Stimulated activated CD4-positive, alpha-beta T cell treated with anti-CD3 and anti-CD28 coated beads, Interleukin-1b, Interleukin-23, amount 100 ng/mL, for 1 hour (primary cell): ENCODE results near the gene WFIKKN1.
"Not testable (repeated sequence)": the region's sequence is repeated elsewhere in the genome, so short reads cannot be mapped to it uniquely, and the experiment has no call there.

Source experiments
- DNase-seq, 2 donors: peaks; one replicate each; pipeline ENCODE4 v3.0.0-alpha.2; 2020; ENCODE audit warnings: low read depth in 2 of 2

The WFIKKN1 gene

DNA sequence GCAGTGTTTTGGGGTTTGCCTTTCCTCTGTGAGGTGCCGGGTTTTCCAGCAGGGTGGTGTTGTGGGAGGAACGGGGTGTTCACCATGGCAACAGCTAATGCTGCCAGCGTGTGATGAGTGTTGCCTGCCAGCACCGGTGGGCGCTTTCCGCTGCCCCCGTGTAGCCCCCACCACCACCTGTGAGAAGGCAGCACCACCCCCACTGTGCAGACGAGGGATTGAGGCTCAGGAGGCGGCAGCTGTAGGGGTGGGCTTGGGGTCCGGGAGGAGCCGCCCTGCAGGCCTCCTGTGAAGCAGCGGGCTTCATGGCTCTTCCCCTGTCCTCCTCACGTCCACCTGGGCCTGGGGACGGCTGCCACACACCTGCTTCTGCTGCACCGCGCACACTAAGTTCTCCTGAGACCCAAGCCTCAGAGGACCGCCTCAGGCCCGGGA is 35.7 kb upstream of the WFIKKN1 start:
- no peak for DNase-seq

DNA sequence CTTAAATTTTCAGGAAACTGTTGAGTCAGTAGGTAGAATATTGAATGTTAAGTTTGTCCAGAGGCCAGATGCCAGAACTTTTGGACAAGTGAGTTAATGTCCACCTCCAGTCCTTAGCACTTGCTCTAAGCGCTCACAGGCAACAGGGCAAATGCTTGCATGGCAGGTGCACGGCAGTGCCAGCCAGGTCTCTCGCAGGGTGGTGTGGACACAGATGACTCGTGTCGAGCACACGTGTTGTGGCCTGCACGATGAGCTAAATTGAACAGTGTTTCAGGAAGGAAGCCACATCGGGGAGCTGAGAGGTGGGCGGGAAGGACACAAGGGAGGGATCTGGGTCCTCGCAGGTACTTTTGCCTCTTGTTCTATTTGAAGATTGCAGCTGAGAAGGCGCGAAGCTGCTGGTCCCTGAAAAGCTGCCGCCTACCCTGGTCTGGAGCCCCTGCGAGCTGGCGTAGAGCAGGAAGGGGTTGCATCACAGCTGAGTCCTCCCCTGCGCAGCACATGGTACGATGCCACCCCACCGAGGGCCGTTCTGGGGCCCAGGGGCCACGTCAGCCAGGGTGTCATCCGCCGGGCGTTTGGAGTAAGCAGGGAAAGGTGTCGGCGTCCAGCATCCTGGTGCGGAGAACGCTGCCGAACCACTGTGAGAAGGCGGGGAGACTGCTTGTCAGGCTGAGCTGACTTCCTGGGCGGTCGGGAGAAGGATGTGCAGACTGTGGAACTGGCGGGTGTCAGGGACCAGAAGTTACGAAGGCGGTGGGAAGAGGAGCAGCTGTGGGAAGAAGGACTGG is 34.6 kb upstream of the WFIKKN1 start:
- no peak for DNase-seq

DNA sequence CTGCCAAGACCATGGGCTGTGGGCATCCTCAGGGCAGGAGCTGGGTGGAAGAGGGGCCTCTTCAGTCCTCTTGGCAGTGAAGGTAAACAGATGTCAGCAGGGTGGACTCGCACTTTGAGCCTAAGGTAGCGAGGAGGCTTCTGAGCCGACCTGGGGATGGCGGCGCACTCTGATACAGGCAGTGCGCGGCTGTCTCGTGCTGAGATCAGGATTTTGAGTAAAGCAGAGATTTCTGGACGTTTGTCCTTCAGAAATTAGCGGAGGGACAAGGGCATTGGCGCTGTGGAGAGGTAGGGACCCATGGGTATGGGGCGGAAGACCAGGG is 34.1 kb upstream of the WFIKKN1 start:
- no peak for DNase-seq

DNA sequence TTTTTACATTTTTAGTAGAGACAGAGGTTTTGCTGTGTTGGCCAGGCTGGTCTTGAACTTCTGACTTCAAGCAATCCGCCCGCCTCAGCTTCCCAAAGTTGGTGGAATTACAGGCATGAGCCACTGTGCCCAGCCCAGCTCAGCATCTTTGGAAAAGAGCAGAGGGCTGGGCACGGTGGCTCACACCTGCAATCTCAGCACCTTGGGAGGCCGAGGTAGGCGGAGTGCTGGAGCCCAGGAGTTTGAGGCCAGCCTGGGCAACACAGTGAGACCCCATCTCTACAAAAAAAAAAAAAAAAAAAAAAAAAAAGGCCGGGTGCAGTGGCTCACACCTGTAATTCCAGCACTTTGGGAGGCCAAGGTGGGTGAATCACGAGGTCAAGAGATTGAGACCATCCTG is 33.1 kb upstream of the WFIKKN1 start:
- not testable (repeated sequence) for DNase-seq

DNA sequence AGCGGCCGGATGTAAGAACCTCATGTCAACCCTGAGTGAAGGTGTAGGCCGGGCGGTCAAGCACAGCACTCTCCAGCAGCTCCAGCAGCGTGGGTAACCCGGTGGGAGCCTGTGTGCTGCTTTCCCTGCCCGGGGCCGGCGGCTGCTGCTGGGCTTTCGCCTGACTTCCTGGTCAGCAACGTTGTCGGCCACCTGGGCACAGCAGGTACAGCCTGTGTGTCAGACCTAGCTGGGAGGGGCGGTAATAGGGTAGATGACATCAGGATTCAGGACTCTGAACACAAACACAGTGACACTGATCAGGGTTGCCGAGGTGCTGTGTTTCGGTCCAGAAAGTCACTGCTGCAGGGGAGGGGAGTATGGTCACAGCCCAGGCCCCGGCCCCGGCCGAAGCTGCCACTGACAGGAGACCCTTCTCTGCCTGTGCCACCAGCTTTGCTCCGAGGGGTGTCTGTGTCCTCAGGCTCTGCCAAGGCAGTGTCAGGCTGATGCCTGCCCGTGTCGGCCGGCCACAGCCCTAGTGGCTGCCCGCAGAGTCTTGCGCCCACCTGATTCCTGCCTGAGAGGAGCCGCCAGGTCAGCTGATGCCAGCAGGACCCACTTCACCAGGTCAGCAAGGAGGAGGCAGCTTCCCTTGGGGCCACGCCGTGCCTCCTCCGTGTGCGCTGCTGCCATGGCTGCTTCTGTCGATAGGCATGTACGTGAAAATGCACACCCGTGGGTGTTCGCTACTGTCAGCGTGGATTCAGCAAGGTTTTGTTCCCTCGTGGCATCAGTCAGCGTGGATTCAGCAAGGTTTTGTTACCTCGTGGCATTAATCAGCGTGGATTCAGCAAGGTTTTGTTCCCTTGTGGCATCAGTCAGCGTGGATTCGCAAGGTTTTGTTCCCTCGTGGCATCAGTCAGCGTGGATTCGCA is 31.7 kb upstream of the WFIKKN1 start:
- DNase-seq: no peak

DNA sequence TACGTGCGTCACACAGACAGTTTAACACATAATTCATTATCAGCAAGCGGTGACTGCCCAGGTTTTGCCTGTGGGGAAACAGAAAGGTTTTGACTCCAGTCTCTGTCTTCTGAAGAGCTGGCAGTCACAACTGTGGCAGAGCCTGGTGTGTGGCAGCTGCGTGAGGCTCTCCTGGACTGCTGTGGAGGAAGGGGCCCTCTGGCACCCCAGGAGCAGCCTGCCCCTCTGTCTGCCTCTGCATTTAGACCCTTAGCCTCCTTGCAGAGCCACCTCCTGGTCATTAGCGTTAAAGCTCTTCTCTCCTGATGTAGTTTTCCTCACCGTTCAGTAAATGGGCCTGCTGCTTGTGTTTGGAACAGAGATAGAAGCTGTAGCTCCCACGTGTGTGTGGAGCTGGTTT is 30.0 kb upstream of the WFIKKN1 start:
- DNase-seq: no peak

DNA sequence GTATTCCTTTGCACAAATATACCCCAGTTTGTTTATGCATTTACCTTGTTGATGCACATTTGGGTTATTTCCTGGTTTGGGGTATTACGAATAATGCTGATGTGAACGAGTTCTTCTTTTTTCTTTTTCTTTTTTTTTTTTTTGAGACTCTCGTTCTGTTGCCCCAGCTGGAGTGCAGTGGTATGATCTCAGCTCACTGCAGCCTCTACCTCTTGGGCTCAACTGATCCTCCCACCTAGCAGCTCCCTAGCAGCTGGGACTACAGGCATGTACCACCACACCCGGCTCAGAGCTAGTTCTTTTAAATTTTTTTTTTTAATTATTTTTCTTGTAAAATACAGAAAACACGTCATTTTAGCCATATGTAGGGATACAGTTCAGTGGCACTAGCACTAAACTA is 26.9 kb upstream of the WFIKKN1 start:
- no peak for DNase-seq

DNA sequence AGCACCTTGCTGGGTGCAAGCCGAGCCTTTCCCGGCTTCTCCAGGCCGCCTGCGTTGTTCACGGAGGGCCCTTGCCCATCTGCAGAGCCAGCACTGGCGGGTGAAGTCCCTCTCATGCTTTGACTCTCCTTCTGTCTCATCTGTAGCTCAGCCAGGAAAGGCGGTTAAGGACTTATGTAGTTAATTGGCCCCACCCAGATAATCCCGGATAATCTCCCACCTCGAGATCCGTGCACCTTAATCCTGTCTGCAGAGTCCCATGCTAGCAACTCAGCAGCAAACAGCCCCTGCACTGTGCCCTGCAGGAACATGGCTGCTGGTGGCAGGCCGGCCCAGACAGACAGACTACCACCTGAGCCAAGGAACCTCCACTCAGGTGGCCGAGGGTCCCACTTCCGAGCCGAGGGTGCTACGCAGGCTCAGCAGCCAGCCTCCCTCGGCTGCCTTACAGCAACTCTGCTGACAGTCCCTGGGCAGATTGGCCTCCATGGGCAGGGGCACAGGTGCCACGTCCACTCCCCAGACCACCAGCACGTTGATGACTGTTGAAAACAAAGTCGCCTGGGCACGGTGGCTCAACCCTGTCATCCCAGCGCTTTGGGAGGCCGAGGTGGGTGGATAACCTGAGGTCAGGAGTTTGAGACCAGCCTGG is 24.0 kb upstream of the WFIKKN1 start:
- DNase-seq: no peak

DNA sequence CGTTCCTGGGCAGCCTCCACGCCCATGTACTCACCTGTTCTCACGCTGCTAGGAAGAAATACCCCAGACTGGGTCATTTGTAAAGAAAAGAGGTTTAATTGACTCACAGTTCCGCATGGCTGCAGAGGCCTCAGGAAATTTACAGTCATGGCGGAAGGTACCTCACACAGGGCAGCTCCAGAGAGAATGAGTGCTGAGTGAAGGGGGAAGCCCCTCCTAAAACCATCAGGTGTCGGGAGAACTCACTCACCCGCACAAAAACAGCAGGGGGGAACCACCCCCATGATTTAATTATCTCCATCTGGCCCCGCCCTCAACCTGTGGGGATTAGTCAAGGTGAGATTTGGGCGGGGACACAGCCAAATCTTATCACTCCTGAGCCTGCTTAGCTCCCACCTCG is 22.8 kb upstream of the WFIKKN1 start:
- no peak for DNase-seq

DNA sequence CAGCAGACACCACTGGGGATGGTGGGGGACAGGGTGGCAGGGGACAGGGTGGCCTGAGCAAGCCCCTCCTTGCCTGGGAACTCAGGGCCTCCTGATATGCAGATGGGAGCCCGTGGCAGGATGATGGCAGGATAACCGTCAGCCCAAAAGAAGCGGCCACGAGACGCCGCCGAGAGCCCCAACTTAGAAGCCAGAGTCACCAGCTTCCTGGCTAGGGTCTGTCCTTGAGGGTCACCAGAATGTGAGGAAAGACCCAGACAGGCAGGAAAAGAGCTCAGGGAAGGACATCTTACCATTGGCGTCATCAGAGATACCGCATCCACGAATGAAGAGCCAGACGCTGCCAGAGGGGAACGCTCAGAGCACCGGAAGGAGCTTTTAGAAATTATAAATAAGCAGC is 21.5 kb upstream of the WFIKKN1 start:
- no peak for DNase-seq

DNA sequence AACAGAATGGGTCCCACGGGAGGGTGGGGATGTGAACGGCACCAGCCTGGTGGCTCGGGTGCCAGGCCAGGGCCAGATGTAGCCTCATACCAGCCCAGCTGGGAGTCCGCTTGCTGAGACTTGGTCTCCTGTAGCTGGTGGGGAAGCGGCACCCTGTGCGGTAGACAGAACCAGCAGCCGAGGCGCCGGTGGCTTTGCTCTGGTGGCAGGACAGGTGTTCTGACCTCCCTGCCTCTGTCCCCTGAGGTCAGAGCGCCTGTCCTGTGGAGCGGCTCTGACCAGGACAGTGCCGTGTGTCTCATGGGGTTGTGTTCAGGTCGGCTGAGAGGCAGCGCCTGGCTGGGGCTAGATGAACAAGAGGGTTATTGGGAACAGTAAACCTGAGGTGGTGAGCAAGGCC is 20.8 kb upstream of the WFIKKN1 start:
- no peak for DNase-seq

DNA sequence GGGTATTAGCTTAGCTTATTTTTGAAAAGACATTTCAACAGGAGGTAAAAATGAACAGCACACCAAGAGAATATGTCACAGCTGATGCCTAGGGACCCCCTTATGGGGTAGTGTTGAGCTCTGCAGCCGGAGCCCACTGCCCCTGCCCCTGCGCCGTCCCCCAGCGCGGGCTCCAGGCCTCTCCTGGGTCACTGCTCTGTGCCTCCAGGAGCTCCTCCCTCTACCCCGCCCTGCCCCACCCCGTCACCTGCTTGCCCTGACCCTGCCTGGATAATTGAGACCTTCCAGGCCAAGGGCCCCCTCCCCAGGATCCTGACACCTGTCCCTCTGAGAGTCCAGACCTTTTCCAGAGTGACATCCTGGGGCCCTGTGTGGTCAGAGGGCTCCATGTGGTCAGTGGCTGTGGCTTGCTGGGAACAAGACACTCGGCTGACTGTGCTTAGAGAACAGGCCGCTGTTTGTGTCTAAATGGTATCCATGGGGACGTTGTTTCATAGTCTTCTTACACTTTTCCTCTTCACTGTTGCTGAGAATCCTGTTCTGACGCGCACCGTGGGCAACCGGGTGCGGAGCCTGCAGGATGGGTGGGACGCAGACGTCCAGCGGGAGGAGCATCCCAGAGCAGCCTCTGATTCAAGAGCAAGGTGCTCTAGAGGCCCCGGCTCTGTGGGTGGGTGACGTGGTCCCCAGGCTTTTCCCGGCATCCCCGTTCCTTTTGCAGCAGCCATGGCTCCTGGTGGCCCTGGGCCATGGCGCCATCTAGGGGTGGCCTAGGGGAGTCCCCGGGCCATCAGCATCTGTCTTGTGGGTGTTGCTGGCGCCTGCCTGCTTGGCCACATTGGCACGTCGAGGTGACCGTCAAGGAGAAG is 20.0 kb upstream of the WFIKKN1 start:
- DNase-seq: peak in 1 of 2 donors; percentile 36

DNA sequence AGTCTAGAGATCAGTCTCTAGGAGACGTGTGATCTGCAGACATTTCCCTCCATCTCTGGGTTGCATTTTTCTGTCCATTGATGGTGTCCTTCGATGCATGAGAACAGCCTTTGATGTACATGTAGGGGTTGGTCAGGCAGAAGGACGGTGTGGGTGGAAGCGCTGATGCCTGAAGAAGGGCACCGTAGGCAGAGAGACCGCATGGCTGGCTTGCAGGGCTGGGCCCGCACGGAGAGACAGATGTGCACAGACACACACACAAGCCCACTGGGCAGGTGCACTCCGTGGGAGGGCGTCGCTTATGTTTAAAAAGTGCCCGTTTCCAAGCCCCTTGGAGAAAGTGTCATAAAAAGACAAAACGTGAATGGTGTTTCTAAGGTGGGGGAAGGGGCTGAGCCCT is 15.7 kb upstream of the WFIKKN1 start:
- no peak for DNase-seq

DNA sequence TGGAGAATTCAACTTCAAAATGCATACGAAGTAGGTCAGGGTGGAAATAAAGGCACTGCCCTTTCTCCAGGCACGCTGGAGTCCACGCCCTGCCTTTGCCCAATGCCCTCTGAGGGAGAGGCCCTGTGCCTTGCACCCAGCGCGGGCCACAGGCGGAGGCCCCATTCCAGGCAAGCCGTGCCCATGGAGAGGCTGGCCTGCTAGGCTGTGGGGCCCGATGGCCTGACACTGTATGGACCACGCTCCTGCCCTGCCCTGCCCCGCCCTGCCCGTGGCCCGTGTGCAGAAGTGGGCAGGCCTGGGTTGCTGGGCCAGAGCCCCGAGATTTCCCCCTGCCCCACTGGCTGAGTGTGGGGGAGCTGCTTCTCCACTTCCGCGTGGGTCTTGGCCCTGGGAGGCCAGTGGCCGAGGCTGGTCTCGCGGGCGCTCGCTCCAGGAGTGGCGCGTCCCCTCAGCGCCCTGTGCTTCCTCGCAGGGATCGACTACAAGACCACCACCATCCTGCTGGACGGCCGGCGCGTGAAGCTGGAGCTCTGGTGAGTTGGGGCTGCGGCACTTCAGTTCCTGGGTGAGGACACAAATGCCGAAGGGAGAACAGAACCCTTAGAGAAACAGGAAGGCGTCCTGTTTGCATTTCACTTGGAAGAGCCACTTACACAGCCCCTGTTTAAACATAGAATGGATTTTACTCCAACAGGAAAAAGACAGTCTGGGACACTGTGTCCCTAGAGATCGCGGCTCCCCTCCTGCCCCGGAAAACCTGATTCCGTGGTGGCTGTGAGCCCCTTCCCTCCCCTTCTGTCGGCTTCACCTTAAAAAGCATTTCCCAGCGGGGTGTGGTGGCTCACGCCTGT is 13.8 kb upstream of the WFIKKN1 start:
- DNase-seq: no peak

DNA sequence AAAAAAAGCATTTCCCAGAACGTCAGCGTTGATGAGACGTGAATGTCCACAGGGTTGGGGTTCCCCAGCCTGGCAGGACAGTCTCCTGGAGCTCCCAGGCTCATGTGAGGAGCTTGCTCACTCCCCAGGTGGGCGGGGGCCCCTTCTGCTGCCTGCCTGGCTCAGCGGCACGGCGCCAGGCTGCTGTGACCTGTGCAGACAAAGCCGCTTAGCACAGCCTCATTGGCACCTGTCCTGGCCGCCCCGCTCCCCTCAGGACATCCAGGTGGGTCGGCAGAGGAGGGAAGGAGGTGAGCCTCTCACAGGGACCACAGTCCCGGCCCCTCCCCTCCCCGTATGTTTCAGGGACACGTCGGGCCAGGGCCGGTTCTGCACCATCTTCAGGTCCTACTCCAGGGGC is 12.9 kb upstream of the WFIKKN1 start:
- no peak for DNase-seq

DNA sequence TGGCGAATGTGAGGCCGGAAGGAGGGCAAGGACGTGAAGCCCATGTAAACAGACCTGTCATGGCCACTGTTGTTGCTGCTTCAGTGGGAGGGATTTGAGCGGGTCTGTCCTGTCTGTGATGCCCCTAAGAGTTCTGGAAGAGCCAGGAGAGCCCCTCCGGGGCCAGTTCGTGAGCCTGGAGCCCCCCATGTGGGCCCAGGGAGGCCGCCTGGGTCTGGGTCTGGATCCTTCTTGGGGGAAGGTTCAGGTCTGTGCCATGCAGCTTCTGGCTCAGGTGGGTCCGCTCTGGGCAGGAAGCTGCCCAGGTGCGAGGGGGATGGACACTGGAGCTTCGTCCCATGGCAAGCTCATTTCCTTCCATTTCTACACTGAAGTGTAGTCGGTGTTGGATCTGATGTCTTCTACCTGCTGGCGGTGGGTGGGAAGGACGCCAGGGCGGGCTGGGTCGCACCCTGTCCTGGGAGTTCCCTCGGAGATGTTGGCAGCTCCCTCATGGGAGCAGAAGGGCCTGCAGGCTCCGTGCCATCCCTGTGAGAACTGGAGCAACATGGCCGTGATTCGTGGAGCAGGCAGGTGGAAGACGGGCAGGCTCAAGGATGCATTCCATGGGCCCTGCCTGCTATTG is 11.2 kb upstream of the WFIKKN1 start:
- no peak for DNase-seq

DNA sequence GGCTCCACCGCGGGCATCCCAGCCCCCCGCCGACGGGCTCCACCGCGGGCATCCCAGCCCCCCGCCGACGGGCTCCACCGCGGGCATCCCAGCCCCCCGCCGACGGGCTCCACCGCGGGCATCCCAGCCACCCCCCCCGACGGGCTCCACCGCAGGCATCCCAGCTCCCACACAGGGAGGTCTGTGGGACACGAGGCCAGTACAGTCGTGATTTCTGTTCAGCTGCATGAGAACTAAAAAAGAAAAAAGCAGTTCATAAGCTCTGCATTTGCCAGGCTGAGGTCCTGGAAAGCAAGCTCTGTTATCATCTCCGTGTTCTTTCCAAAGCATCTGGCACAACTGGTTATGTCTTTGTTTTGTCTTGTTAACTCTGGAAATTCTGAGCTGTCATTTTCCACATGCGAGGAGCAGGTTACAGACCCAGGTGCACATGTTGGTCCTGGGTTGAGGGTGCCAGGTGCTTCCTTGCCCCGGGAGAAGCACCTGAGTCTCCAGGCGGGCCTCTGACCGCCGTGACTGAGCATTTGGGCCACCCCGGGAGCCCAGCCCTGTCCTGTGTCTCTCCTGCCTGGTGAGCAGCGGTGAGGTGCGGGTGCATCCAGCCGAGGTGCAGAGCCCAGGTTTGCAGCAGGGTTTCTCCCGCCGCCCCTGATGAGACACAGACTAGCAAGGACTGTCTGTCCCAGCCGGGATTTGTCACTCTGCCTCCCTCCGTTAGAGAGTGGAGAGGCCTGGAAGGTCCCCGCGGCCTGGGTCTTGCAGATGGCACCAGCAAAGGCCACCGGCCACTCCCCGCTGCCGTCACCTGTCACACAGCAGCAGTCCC is 9.9 kb upstream of the WFIKKN1 start:
- DNase-seq: no peak

DNA sequence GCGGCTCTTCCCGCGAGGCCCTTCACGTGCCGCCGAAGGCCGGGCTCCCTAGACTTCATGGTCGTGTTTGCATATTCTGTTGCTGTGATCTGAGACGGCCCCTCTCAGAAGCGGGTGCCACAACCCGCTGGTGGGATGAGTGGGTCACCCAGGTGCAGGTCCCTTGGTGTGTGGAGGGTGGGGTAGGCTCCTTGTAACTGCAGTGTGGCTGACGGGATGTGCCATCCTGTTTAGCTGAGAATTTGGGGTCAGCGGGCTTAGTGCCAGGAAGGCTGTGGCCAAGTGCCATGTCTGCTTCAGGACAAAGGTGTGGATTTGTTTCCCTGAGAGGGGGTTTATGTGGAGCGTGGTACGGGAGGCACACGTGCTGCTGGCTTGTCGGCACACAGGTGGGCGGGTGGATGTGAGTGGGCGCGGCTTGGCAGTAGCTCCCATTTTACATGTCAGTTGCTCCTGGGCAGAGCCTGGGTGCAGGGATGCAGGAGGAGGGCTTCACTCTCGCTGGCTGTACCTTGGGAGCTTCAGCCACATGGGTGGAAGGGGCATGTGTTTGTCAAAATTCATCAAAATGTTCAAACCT is 9.2 kb upstream of the WFIKKN1 start:
- no peak for DNase-seq

DNA sequence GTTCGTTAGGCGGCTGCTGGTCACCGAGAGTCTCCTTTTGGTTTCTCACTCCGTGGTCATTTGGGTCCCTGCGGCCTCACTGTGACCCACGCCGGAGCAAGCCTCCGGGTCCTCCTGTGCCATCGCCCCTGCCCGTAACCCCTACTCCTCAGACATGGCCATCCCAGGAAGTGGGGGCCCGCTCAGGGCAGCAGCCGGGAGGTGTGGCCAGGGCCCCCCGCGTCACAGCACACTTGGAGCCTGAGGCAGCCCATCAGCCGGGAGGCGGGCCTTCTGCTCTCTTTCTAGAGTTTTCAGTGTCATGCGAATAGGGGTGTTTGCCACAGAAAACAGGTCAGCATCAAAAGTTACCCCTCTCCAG is 7.9 kb upstream of the WFIKKN1 start:
- DNase-seq: no peak
